Sigmoid colon (tissue), 4 donors: ENCODE results near the gene RARG.

Experiments used
- EP300 ChIP-seq, 4 donors: sonication (generic); formaldehyde crosslinking; IDR thresholded peaks; one replicate each; pipeline ENCODE4 v1.6.1; 2017; ENCODE audit warnings: antibody characterized with exemption in 4 of 4
- POLR2A ChIP-seq, 2 donors: fragments of 450-650 bp; IDR thresholded peaks; one replicate each; pipeline ENCODE4 v1.6.1; 2016; ENCODE audit warnings: antibody characterized with exemption in 2 of 2, mild to moderate bottlenecking in 2 of 2, moderate library complexity in 2 of 2

GRCh38 chr12:53173085-53173715 lies 58.8 kb downstream of the RARG start:
- TF ChIP-seq EP300 (IDR thresholded peaks at IDR 0.05) (no peak), POLR2A (IDR thresholded peaks at IDR 0.05) (no peak)
